Tibial nerve (tissue), 4 donors: ENCODE measurements around the gene SLC1A7. TPM values are rescaled to one million over a fixed set of nuclear protein-coding genes. Genes with fewer than 3 reads are reported as not detected.
A peak's percentile ranks its signal among the peaks of the same experiment; 100 is the strongest.

Source experiments
- DNase-seq, 2 donors: peaks; one replicate each; pipeline ENCODE4 v3.0.0-alpha.2; 2019; ENCODE audit warnings: low spot score in 2 of 2
- H3K27ac ChIP-seq, 4 donors: fragments of 200-600 bp; sonication (generic) in 3 of 4; one replicate each; pipeline ENCODE4 v1.5.1; 2017 to 2019; ENCODE audit warnings: mild to moderate bottlenecking in 1 of 4
- H3K27me3 ChIP-seq, 2 donors: fragments of 200-600 bp; sonication (generic) in 1 of 2; one replicate each; pipeline versions ENCODE4 v1.5.1 to v1.6.0; 2017 to 2019
- H3K36me3 ChIP-seq, 3 donors: fragments of 200-600 bp; sonication (generic); one replicate each; pipeline ENCODE4 v1.5.1; 2018 to 2019
- H3K4me1 ChIP-seq, 4 donors: fragments of 200-600 bp; sonication (generic) in 3 of 4; one replicate each; pipeline ENCODE4 v1.5.1; 2017 to 2019
- H3K4me3 ChIP-seq, 4 donors: fragments of 200-600 bp; sonication (generic) in 3 of 4; one replicate each; pipeline ENCODE4 v1.5.1; 2017 to 2019; ENCODE audit warnings: mild to moderate bottlenecking in 1 of 4, moderate library complexity in 1 of 4
- H3K9me3 ChIP-seq, 4 donors: fragments of 200-600 bp; sonication (generic) in 3 of 4; one replicate each; pipeline ENCODE4 v1.5.1; 2017 to 2019
- EP300 ChIP-seq, 2 donors: sonication (generic); formaldehyde crosslinking; IDR thresholded peaks; one replicate each; pipeline ENCODE4 v1.6.1; 2017; ENCODE audit warnings: antibody characterized with exemption in 2 of 2, mild to moderate bottlenecking in 1 of 2
- POLR2A ChIP-seq, 2 donors: fragments of 450-650 bp; IDR thresholded peaks; one replicate each; pipeline ENCODE4 v1.6.1; 2017; ENCODE audit warnings: antibody characterized with exemption in 2 of 2, mild to moderate bottlenecking in 2 of 2, moderate library complexity in 2 of 2
- WGBS, 2 donors: methylation state at CpG; one replicate each; pipeline ENCODE4 v1.1.5; 2018; 5-methylcytosine and 5-hydroxymethylcytosine counted together
- total RNA-seq, 4 donors: library from RNA; depleted of rRNA; stranded (reverse); fragments of >200 nt; gene quantifications; one replicate each; pipeline ENCODE4 v1.1.0, GENCODE V29; 2016
- TF ChIP-seq, protein P1 (sequence below), 5 experiments: fragments of 200-600 bp in 3 of 5; fragments of 450-650 bp in 2 of 5; sonication (generic) in 3 of 5; IDR thresholded peaks; one replicate each; pipeline ENCODE4 v1.5.1; 2016 to 2019; ENCODE audit warnings: antibody characterized with exemption in 5 of 5, mild to moderate bottlenecking in 3 of 5, moderate library complexity in 2 of 5

SLC1A7 gene
- total RNA-seq, 4 donors from 2014 or later: 0.66 to 1.6 TPM; not detected in 2

DNA sequence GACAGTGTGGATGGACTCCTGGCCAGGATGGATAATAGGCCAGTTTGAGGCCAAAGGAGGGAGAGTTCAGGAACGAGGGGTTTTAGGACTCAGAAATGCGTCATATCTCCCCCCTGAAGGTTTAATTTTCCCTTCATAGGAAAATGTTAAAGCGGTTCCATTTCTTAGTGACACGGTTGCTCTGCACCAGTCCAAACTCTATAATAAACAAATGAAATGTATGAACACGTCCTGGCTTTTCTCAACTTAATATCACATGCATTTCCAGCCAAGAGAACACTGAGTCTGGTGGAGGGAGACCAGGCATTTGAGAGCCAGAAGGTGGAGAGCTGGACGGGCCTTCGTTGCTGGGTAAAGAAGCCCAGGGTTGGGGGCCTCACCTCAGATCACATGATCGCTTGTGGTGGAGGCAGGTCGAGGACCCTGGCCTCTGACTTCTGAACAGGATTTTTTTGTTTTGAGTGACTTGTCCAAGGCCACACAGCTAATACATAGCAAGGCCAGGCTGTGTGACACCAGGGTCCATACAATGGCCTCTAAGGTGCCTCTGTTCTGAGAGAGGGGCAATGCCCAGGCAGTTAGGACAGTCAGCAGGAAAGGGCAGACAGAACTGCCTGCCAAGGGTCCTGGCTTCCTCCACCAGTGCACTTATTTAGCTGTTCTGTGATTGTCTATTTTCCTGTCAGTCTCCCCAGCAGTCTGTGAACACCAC is 11.4 kb downstream of the SLC1A7 start:
- no peak for DNase-seq
- Histone ChIP-seq H3K9me3 (no peaks in the 10 kb centered on the region), H3K36me3 (no peaks in the 10 kb centered on the region), H3K27ac (peak overlapping the region in 1 of 4 donors; percentile 59), H3K27me3 (no peaks in the 10 kb centered on the region), H3K4me3 (no peak overlapping the region), H3K4me1 (peaks cover 0 to 29% (median 0%) of the 10 kb centered on the region in 4 donors)
- 68 to 79% methylated on average over 9 of the region's 9 CpGs for WGBS, 2 donors
- TF ChIP-seq POLR2A (IDR thresholded peaks at IDR 0.05): no peak
- TF ChIP-seq, protein P1, sequence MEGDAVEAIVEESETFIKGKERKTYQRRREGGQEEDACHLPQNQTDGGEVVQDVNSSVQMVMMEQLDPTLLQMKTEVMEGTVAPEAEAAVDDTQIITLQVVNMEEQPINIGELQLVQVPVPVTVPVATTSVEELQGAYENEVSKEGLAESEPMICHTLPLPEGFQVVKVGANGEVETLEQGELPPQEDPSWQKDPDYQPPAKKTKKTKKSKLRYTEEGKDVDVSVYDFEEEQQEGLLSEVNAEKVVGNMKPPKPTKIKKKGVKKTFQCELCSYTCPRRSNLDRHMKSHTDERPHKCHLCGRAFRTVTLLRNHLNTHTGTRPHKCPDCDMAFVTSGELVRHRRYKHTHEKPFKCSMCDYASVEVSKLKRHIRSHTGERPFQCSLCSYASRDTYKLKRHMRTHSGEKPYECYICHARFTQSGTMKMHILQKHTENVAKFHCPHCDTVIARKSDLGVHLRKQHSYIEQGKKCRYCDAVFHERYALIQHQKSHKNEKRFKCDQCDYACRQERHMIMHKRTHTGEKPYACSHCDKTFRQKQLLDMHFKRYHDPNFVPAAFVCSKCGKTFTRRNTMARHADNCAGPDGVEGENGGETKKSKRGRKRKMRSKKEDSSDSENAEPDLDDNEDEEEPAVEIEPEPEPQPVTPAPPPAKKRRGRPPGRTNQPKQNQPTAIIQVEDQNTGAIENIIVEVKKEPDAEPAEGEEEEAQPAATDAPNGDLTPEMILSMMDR (IDR thresholded peaks at IDR 0.05): no peak
- no peak for TF ChIP-seq EP300 (IDR thresholded peaks at IDR 0.05)

DNA sequence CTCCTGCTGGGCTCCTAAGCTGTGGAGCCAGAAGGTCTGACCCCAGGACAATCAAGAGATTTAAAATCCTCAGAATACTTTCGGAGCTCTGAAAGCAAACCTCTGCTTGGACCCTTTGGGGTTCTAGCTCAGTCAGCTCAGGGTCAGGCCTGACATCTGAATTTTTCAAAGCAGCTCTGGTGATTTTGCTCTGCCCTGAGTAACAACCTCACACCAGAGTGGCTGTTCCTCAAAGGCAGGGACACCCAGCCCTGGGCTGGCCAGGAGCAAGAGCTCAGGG is 11.9 kb downstream of the SLC1A7 start:
- WGBS, 2 donors: 46 to 100% methylated on average over 1 of the region's 1 CpG
- TF ChIP-seq, protein P1 (IDR thresholded peaks at IDR 0.05): no peak
- TF ChIP-seq EP300 (IDR thresholded peaks at IDR 0.05): no peak
- TF ChIP-seq POLR2A (IDR thresholded peaks at IDR 0.05): no peak
- no peak overlapping the region for H3K4me3 ChIP-seq
- H3K27ac ChIP-seq: peak overlapping the region in 1 of 4 donors; percentile 59
- H3K27me3 ChIP-seq: no peaks in the 10 kb centered on the region
- no peaks in the 10 kb centered on the region for H3K36me3 ChIP-seq
- H3K9me3 ChIP-seq: no peaks in the 10 kb centered on the region
- no peak for DNase-seq
- H3K4me1 ChIP-seq: peaks cover 0 to 31% (median 0%) of the 10 kb centered on the region in 4 donors

DNA sequence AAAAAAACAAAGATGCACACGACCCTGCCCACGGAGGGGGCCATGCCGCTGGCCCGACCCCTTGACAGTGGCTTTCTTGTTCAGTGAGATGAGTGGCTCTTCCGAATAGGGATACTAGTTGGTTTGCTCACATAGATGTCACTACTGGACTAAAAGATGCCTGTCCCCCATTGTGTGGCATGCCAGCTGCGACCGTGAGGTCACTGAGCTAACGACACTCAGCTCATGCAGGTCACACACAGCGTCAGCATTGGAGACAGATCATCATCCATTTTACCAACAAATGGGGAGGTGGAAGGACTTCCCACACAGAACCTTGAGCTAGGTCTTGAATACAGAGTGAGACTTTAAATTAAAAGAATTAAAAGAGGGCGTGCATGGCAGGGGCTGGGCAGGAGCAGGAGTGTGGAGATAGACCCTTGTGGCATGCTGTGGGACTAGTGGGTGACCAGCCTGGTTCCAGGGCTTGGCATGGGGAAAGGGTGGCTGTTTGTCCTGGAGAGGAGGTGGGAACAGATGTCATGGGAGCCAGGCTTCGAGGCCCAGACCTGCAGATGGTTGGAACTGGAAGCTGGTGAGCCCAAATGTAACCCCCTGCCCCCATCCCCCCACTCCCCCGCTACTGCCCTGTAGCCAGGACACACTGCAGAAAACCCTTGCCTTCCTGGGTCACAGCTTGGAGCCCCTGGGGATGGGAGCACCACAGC is 12.4 kb downstream of the SLC1A7 start:
- no peaks in the 10 kb centered on the region for H3K9me3 ChIP-seq
- no peak for DNase-seq
- WGBS, 2 donors: 47 to 50% methylated on average over 11 of the region's 12 CpGs
- TF ChIP-seq, protein P1 (IDR thresholded peaks at IDR 0.05): no peak
- no peak for TF ChIP-seq POLR2A (IDR thresholded peaks at IDR 0.05)
- TF ChIP-seq EP300 (IDR thresholded peaks at IDR 0.05): no peak
- no peaks in the 10 kb centered on the region for H3K36me3 ChIP-seq
- H3K27me3 ChIP-seq: no peaks in the 10 kb centered on the region
- H3K4me1 ChIP-seq: peaks cover 0 to 31% (median 2%) of the 10 kb centered on the region in 4 donors
- H3K4me3 ChIP-seq: no peak overlapping the region
- H3K27ac ChIP-seq: peak overlapping the region in 1 of 4 donors; percentile 59

DNA sequence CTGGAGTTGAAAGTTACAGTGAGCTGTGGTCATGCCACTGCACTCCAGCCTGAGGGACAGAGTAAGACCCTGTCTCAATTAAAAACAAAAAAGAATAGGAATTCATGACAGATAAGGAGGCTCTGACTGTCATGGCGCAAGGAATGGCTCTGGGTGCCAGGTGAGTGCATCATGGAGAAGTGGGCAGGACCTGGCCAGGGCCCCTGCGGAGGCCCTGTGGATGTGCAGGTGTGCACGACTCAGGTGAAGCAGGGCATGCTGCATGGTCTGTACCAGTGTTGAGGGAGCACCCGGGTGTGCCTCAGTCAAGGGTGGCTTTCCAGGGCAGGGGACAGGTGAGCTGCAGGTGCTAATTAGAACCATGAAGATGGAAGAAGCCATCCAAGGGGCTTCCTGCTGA is 14.0 kb downstream of the SLC1A7 start:
- Histone ChIP-seq H3K4me3 (no peak overlapping the region), H3K9me3 (no peaks in the 10 kb centered on the region), H3K36me3 (no peaks in the 10 kb centered on the region), H3K4me1 (peaks cover 0 to 41% (median 14%) of the 10 kb centered on the region in 4 donors), H3K27me3 (no peaks in the 10 kb centered on the region), H3K27ac (no peak overlapping the region)
- TF ChIP-seq, protein P1 (IDR thresholded peaks at IDR 0.05): no peak
- TF ChIP-seq EP300 (IDR thresholded peaks at IDR 0.05) (no peak), POLR2A (IDR thresholded peaks at IDR 0.05) (no peak)
- no peak for DNase-seq
- WGBS, 2 donors: 92 to 96% methylated on average over 3 to 4 of the region's 4 CpGs

DNA sequence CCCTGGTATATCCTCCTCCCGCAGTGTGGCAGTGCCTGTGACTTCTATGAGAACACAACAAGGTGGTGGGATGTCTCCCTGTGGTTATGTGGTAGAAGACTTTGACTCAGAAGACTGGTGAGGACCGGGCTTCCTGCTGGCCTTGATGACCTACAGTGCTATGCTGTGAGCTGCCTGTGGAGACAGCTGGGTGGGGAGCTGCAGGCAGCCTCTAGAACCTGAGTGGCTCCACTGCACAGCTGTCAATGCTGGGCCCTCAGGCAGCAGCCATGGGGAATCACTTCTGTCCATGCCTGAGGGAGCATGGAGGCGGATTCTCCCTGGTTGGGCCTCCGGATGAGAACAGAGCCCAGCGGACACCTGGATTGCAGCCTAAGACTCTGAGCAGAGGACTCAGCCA is 14.9 kb downstream of the SLC1A7 start:
- no peaks in the 10 kb centered on the region for H3K9me3 ChIP-seq
- no peaks in the 10 kb centered on the region for H3K36me3 ChIP-seq
- no peak overlapping the region for H3K27ac ChIP-seq
- no peaks in the 10 kb centered on the region for H3K27me3 ChIP-seq
- peaks cover 0 to 49% (median 22%) of the 10 kb centered on the region in 4 donors for H3K4me1 ChIP-seq
- WGBS, 2 donors: 73 to 91% methylated on average over 3 to 4 of the region's 5 CpGs
- no peak overlapping the region for H3K4me3 ChIP-seq
- TF ChIP-seq, protein P1 (IDR thresholded peaks at IDR 0.05): no peak
- TF ChIP-seq POLR2A (IDR thresholded peaks at IDR 0.05): no peak
- no peak for TF ChIP-seq EP300 (IDR thresholded peaks at IDR 0.05)
- no peak for DNase-seq
